Measurements from ENCODE around the gene MADCAM1. TPM values are rescaled to one million over a fixed set of nuclear protein-coding genes. Genes with fewer than 3 reads are reported as not detected.
"Not testable (repeated sequence)": the region's sequence is repeated elsewhere in the genome, so short reads cannot be mapped to it uniquely, and the experiment has no call there.

Gene MADCAM1
- total RNA-seq, 1 donor from 2014 or later, result 0.19 TPM

- Mint-ChIP-seq H3K27ac (no peak overlapping the region), H3K9me3 (no peaks in the 10 kb centered on the region), H3K4me1 (no peaks in the 10 kb centered on the region), H3K36me3 (ENCODE audit: low read depth) (no peaks in the 10 kb centered on the region), H3K27me3 (no peaks in the 10 kb centered on the region), H3K4me3 (no peak overlapping the region)
- no peak for DNase-seq
- intact Hi-C loops (cut with micrococcal nuclease), result no loop called here
These were observed 21.9 kb upstream of the MADCAM1 start for GRCh38 chr19:474126-475078.

- Mint-ChIP-seq H3K9me3 (peaks cover 6% of the 10 kb centered on the region), H3K4me3 (no peak overlapping the region), H3K4me1 (peaks cover 5% of the 10 kb centered on the region), H3K36me3 (ENCODE audit: low read depth) (peaks cover 4% of the 10 kb centered on the region), H3K27ac (no peak overlapping the region), H3K27me3 (peaks cover 2% of the 10 kb centered on the region)
- intact Hi-C loops (cut with micrococcal nuclease), result no loop called here
- DNase-seq, result no peak
These were observed 20.9 kb upstream of the MADCAM1 start for GRCh38 chr19:475360-475759.

GRCh38 chr19:478236-478903 lies 17.9 kb upstream of the MADCAM1 start:
- no peak for DNase-seq
- intact Hi-C loops (cut with micrococcal nuclease), result no loop called here
- Mint-ChIP-seq H3K9me3 (peaks cover 19% of the 10 kb centered on the region), H3K4me1 (peaks cover 9% of the 10 kb centered on the region), H3K4me3 (no peak overlapping the region), H3K27ac (no peak overlapping the region), H3K27me3 (peaks cover 6% of the 10 kb centered on the region), H3K36me3 (ENCODE audit: low read depth) (peaks cover 16% of the 10 kb centered on the region)

- H3K4me3 Mint-ChIP-seq, result no peak overlapping the region
- peaks cover 6% of the 10 kb centered on the region for H3K27me3 Mint-ChIP-seq
- H3K9me3 Mint-ChIP-seq, result peaks cover 19% of the 10 kb centered on the region
- no peak for DNase-seq
- peaks cover 16% of the 10 kb centered on the region for H3K36me3 Mint-ChIP-seq (ENCODE audit: low read depth)
- intact Hi-C loops (cut with micrococcal nuclease), result no loop called here
- H3K27ac Mint-ChIP-seq, result no peak overlapping the region
- H3K4me1 Mint-ChIP-seq, result peaks cover 9% of the 10 kb centered on the region
These were observed 17.3 kb upstream of the MADCAM1 start for GRCh38 chr19:478976-479375.

- Mint-ChIP-seq H3K9me3 (peaks cover 19% of the 10 kb centered on the region), H3K27ac (peak overlapping the region; percentile 72), H3K27me3 (peaks cover 6% of the 10 kb centered on the region), H3K4me3 (peak overlapping the region; percentile 39), H3K4me1 (peaks cover 9% of the 10 kb centered on the region), H3K36me3 (ENCODE audit: low read depth) (peaks cover 16% of the 10 kb centered on the region)
- DNase-seq, result peak; percentile 76
- intact Hi-C loops (cut with micrococcal nuclease), result no loop called here
These were observed 16.1 kb upstream of the MADCAM1 start for GRCh38 chr19:480016-480855.

GRCh38 chr19:481100-481499 lies 15.2 kb upstream of the MADCAM1 start:
- Mint-ChIP-seq H3K36me3 (ENCODE audit: low read depth) (peaks cover 16% of the 10 kb centered on the region), H3K9me3 (peaks cover 19% of the 10 kb centered on the region), H3K27ac (peak overlapping the region; percentile 72)
- H3K27me3 Mint-ChIP-seq; DNase-seq; H3K4me1 Mint-ChIP-seq; intact Hi-C loops (cut with micrococcal nuclease); H3K4me3 Mint-ChIP-seq: not testable (repeated sequence)

GRCh38 chr19:482186-483041 lies 13.9 kb upstream of the MADCAM1 start:
- DNase-seq, result no peak
- Mint-ChIP-seq H3K4me3 (no peak overlapping the region), H3K36me3 (ENCODE audit: low read depth) (peaks cover 16% of the 10 kb centered on the region), H3K27me3 (peaks cover 11% of the 10 kb centered on the region), H3K4me1 (peaks cover 9% of the 10 kb centered on the region), H3K9me3 (peaks cover 19% of the 10 kb centered on the region), H3K27ac (no peak overlapping the region)
- intact Hi-C loops (cut with micrococcal nuclease), result no loop called here

GRCh38 chr19:483332-484072 lies 12.8 kb upstream of the MADCAM1 start:
- peaks cover 11% of the 10 kb centered on the region for H3K27me3 Mint-ChIP-seq
- peaks cover 19% of the 10 kb centered on the region for H3K9me3 Mint-ChIP-seq
- H3K27ac Mint-ChIP-seq, result no peak overlapping the region
- H3K4me3 Mint-ChIP-seq, result no peak overlapping the region
- peaks cover 18% of the 10 kb centered on the region for H3K36me3 Mint-ChIP-seq (ENCODE audit: low read depth)
- intact Hi-C loops (cut with micrococcal nuclease), result no loop called here
- DNase-seq, result no peak
- peaks cover 13% of the 10 kb centered on the region for H3K4me1 Mint-ChIP-seq

GRCh38 chr19:484494-484893 lies 11.8 kb upstream of the MADCAM1 start:
- intact Hi-C loops (cut with micrococcal nuclease), result no loop called here
- Mint-ChIP-seq H3K4me3 (no peak overlapping the region), H3K27me3 (peaks cover 11% of the 10 kb centered on the region), H3K4me1 (peaks cover 15% of the 10 kb centered on the region), H3K36me3 (ENCODE audit: low read depth) (peaks cover 18% of the 10 kb centered on the region), H3K27ac (no peak overlapping the region), H3K9me3 (peaks cover 19% of the 10 kb centered on the region)
- DNase-seq, result no peak

GRCh38 chr19:485077-485476 lies 11.2 kb upstream of the MADCAM1 start:
- Mint-ChIP-seq H3K9me3 (peaks cover 15% of the 10 kb centered on the region), H3K4me3 (no peak overlapping the region), H3K27ac (no peak overlapping the region), H3K36me3 (ENCODE audit: low read depth) (peaks cover 16% of the 10 kb centered on the region), H3K4me1 (peaks cover 13% of the 10 kb centered on the region), H3K27me3 (peaks cover 11% of the 10 kb centered on the region)
- intact Hi-C loops (cut with micrococcal nuclease), result loop anchor here (5.0 kb wide), 1 partner anchor 143 kb away; the partner anchor contains the start of gene MIER2
- no peak for DNase-seq

- no peak overlapping the region for H3K4me3 Mint-ChIP-seq
- no peak for DNase-seq
- H3K4me1 Mint-ChIP-seq, result peaks cover 9% of the 10 kb centered on the region
- H3K27me3 Mint-ChIP-seq, result peaks cover 5% of the 10 kb centered on the region
- H3K9me3 Mint-ChIP-seq, result peaks cover 9% of the 10 kb centered on the region
- H3K36me3 Mint-ChIP-seq (ENCODE audit: low read depth), result peaks cover 10% of the 10 kb centered on the region
- intact Hi-C loops (cut with micrococcal nuclease), result loop anchor here (5.0 kb wide), 1 partner anchor 143 kb away; the partner anchor contains the start of gene MIER2
- no peak overlapping the region for H3K27ac Mint-ChIP-seq
These were observed 10.6 kb upstream of the MADCAM1 start for GRCh38 chr19:485583-486236.
